NCI-H82 treated with DMSO at 0.1 percent for 48 hours (cell line): ENCODE measurements around the gene KPTN.

ENCODE experiments used
- DNase-seq: peaks from one replicate; lab custom pipeline; 2025; ENCODE audit not compliant: unreplicated experiment; lab: John Stamatoyannopoulos, UW

The KPTN gene

DNA sequence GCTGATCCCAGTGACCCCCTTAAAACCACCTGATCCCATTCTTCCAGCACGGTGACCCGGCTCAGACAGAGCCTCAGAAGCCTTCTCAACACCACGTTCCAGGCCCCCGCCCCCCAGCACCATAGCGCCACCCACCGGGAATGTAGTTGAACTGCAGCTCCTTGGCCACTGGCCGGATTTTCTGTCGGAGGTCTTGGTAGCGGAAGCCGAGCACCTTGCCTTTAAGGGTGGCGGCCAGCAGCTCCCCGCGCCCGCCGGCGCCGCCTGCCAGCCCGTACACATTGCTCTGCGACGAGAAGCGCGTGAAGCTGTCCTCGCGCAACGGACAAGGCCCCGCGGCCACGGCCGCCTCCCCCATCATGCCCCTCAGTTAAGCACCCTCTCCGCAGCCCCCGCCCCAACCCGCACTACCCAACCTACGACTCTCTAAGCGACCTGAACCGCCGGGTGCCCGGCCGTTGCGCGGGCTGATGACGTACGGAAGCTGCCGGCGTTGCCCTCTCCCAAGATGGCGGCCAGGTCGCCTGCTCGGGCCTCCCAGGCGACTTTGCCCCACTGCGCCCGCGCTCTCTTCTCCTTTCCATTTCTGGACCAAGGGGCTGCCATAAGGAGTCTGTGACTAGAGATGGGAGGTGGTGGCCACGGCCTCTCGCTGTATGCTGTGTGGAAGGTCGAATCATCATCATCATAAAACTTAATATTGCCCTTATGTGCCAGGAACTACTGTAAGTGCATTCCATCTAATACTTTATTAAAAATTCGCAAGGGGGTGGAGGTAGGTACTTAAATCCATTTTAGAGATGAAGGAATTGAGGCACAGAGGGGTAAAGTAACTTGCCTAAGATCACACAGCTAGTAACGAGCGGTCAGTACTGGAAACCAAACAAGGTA, at the start of gene KPTN:
KPTN (minus strand) TSS at position 420 of the 891 bp plus-strand sequence; CDS start at position 361, 59 bp downstream.
- peak; percentile 84 for DNase-seq

- no peak for DNase-seq
Observed at GRCh38 chr19:47531640-47532387, 47.8 kb upstream of the KPTN start.

DNA sequence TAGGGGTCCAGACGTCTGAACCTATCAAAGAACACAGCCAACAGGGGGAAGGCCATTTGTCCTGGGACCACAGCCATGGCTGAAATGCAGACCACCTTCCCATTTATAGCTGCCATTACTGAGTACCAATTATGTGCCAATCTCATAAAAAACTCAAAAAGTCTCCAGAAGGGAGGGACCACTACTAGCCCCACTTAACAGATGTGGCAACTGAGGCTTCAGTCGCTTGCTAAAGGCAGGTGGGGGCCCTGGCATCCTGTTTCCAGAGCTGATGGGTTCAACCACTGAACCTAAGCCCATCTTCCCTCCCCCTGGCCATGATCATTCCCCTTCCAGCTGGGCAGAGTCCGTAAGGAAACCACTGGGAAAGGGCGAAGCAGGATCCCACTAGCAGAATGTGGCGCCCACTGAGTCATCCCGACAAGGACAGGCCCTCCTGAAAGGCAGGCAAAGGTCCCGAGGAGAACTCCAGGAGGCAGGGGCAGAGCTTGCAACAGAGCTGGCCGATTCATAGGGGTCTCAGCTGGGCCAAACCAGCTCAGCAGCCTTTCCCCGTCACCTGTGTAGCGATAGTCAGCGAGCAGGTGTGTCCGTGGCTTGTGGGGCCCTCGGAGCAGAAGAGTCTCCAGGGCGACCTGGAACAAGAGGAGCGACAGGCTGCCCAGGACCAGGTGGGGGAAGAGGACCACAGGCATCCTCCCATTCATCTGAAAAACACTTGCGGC, 45.2 kb upstream of the KPTN start:
- DNase-seq: no peak

DNA sequence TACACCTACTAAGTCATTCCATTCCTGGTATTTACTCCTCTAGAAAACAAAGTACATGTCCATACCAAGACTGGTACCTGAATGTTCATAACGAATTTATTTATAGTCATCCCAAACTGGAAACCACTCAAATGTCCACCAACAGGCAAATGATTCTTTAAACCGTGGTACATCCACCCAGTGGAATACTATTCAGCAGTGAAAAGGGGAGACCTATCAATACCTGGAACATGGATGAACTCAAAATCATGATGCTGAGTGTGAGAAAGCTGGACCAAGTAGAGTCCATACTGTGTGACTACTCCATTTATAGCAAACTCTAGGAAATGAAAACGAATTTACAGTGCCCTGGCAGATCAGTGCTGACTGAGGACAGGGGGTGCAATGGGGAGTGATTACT, 42.8 kb upstream of the KPTN start:
- no peak for DNase-seq

GRCh38 chr19:47523473-47523872, 39.5 kb upstream of the KPTN start:
- no peak for DNase-seq

GRCh38 chr19:47521473-47522180, 37.6 kb upstream of the KPTN start:
- DNase-seq: no peak

DNA sequence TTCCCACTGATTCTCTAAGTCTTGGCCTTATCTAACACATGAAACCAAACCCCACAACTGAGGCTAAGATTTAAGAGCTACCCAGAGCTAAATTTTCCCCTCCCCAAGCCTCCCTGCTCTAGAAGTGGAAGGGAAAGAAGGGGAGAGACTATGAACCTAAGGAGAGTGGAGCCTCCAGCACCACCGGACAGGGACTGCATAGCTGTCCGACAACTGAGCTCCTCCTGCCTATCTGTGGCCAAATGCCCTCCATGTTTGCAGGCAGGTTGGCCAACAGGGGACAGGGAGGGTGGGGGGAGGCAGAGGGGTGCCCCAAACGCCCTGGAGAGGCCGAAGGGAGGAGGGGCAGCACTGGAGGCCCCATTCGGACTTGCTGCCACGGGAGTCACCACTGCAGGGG, 36.8 kb upstream of the KPTN start:
- no peak for DNase-seq

DNA sequence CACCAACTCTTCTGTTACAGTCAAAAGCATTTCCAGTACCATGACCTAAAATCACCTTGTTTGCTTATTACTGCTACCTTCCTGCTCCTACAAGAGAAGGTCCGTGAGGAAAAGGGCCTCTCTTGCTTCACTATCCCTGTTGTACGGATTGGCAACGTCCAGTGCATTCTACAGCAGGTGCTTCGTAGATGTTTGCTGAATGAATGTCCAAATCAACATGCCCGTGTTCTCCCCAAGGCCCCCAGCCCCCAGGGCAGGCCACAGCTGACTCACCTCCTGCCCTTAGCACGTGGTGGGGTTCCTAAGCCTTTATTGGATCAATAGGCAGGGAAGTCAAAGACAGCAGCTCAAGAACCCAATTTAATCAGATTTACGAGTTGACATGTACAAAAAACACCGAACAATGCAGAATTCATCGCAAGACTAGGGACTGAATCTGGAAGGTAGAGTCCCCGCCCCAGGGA, 36.4 kb upstream of the KPTN start:
- no peak for DNase-seq

DNA sequence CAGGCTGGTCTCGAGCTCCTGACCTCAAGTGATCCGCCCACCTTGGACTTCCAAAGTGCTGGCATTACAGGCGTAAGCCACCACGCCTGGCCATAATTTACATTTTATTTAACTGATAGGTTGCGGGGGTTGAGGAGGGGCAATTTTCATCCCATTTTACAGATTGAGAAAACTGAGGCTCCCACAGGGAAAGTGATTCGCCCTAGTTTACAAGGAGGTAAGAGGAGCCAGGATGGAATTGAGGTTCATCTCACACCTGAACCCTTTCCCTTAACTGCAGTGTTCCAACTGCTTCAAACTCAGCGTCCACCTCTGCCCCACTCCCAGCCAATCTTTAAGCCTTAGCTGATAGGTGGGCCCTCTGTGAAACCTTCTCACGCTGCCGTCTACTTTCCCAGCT, 34.8 kb upstream of the KPTN start:
- DNase-seq: no peak

DNA sequence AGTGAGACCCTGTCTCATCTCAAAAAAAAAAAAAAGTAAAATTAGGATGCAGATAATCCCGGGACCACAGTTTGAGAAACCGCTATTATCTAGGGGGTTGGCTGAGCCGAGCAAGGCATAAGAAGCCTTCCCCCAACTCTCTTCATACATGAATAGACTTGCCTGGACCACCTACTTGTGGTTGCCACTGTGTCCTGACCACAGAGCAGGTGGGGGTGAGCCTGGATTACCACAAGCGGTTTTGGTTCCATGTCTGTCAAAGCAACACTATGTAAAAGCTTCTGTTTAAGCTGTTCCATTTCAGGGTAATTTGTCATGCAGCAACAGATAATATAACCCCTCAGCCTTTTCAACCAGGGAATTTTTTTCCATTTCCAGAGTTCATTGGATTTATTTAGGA, 34.1 kb upstream of the KPTN start:
- DNase-seq: no peak

DNA sequence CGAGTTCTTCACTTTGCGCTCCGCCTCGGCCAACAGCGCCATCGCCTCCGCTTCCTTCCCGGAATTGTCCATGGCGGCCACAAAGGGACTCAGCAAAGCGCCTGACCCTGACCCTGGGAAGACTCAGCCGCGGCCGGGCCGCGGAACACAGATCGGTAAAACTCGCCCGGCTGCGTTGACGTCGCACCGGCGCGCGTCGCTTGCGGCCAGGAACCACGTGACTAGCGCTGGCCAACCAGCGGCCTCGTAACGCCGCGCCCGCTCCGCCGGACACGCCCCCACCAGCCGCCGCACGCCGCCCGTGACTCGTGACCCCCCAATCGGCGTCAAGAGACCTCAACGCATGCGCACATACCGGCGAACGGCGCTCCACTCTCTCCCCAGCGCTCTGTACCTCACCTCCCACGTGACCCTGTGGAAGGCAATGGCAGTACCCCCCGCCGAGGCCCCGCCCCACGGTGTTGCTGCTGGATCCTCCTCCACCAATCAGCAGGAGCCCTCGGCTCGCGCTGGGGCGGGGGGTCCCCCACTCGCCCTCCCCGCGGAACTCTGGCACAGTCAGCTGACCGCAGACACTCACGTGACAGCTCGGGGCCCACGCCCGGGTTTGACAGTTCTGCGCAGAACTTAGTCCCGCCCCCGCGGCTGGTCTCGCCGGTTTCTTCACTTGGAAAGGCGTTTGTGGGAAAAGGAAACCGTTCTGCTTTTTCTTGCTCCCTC, 31.0 kb upstream of the KPTN start, which contains the start of gene NAPA:
NAPA (minus strand) TSS at position 195 of the 720 bp plus-strand sequence; CDS start at position 72, 123 bp downstream.
- peak; percentile 100 for DNase-seq

GRCh38 chr19:47514151-47514868, 30.3 kb upstream of the KPTN start:
- DNase-seq: no peak

- no peak for DNase-seq
Observed at GRCh38 chr19:47512948-47513319, 28.9 kb upstream of the KPTN start.

DNA sequence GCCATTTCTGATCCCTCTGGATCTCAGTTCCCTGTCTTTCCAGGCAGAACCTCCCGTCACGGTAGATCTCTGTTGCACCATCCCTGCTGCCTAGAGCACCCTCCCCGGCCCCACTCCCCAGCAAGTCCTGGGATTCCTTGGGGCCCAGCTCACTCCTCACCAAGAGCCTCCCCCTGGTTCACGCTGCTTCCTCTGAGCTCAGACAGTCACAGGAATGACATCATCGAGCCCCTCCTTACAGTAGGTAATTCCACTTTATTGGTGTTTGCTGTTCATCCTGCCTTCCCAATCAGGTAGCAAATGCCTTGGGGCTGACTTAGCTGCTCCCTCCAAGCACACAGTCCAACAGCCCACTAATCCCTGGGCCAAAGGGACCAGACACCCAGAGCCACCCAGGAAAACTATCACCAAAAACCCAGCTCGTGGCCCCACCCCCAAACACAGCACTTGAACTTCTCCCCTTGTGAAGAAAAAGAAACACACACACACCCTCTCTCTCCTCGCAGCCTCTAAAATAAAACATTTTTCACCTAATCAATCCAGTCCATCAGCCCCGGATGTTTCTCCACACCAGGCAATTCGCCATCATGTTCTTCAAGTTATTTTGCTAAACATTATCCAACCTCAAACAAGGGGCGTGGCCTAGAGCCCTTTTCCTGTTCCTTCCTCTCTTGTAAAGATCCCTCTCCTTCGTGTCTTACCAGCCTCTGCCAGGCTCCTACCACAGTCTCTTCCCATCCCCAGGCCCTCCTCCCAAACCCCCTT, 28.3 kb upstream of the KPTN start:
- peak; percentile 28 for DNase-seq

GRCh38 chr19:47511681-47512080, 27.7 kb upstream of the KPTN start:
- peak; percentile 85 for DNase-seq

GRCh38 chr19:47511128-47511517, 27.1 kb upstream of the KPTN start:
- DNase-seq: no peak

DNA sequence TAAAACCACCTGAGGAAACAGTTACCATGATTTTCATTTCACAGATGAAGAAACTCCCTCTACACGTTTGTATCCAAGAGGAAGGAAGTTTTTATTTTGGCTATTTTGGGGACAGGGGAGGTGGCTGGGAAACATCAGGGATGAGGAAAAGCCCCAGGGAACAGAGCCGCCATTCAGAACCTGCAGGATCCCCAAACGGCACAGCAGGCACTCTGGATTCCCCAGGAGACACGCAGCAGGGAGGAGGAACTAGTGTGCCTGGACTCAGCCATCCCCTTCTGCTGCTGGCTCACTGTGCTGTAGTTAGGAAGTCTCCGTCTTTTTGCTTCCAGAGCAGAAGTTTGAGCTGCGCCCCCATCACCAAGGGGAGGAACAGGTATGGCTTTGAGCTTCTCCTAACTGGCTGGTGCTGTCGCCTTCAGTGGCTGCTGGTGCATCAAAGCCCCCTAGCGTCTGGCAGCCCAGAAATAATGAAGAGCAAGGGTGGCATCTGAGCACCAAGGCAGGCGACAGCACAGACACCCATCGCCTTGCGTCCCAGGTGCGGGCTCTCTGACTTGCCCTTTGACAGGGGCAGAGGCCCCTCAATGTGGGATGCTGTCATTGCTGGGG, 26.6 kb upstream of the KPTN start:
- no peak for DNase-seq

- DNase-seq: no peak
Observed at GRCh38 chr19:47509973-47510372, 26.0 kb upstream of the KPTN start.
